ENCODE measurements around the gene IGDCC3.

GRCh38 chr15:65405791-65406423 is 28.1 kb upstream of the IGDCC3 start:
- TF ChIP-seq YY1 (IDR thresholded peaks at IDR 0.05; ENCODE audit: insufficient read depth, insufficient read length) (no peak), SUZ12 (IDR thresholded peaks at IDR 0.05; ENCODE audit: extremely low read depth, insufficient read depth, insufficient read length) (no peak)
